Thyroid gland (tissue), 4 donors: ENCODE data around the gene HEXIM2. TPM values are rescaled to one million over a fixed set of nuclear protein-coding genes. Genes with fewer than 3 reads are reported as not detected.

Experiments used
- DNase-seq, 2 donors: peaks; one replicate each; pipeline ENCODE4 v3.0.0-alpha.2; 2019
- H3K27ac ChIP-seq, 3 donors: fragments of 200-600 bp; sonication (generic); 1 replicate in 2 of 3; 2 replicates in 1 of 3; pipeline ENCODE4 v1.5.1; 2016 to 2019; ENCODE audit warnings: mild to moderate bottlenecking in 1 of 3, moderate library complexity in 1 of 3
- H3K27me3 ChIP-seq: fragments of 200-600 bp; sonication (generic); one replicate; pipeline ENCODE4 v1.5.1; 2019
- H3K36me3 ChIP-seq, 2 donors: fragments of 200-600 bp; sonication (generic); one replicate each; pipeline ENCODE4 v1.5.1; 2016 to 2019
- H3K4me1 ChIP-seq, 2 donors: fragments of 200-600 bp; sonication (generic); one replicate each; pipeline ENCODE4 v1.5.1; 2017 to 2019
- H3K4me3 ChIP-seq, 3 donors: fragments of 200-600 bp; sonication (generic); replicated peaks in 1 of 3; 1 replicate in 2 of 3; 2 replicates in 1 of 3; pipeline ENCODE4 v1.5.1; 2016; ENCODE audit warnings: mild to moderate bottlenecking in 1 of 3
- H3K9me3 ChIP-seq: fragments of 200-600 bp; sonication (generic); one replicate; pipeline ENCODE4 v1.5.1; 2017
- POLR2A ChIP-seq, 2 donors: fragments of 450-650 bp; IDR thresholded peaks; one replicate each; pipeline ENCODE4 v1.6.1; 2017; ENCODE audit warnings: antibody characterized with exemption in 2 of 2, mild to moderate bottlenecking in 2 of 2, moderate library complexity in 1 of 2
- WGBS, 2 donors: methylation state at CpG; one replicate each; pipeline ENCODE4 v1.1.5; 2017; 5-methylcytosine and 5-hydroxymethylcytosine counted together
- intact Hi-C: fragments of 100-400 bp; cut with DNase I; formaldehyde crosslinking; loops from one replicate; pipeline ENCODE4 v1.15.1; 2023
- total RNA-seq, 4 donors: library from RNA; depleted of rRNA; stranded (reverse); fragments of >200 nt; gene quantifications; one replicate each; pipeline ENCODE4 v1.2.3, GENCODE V29; 2016
- TF ChIP-seq, protein P1 (sequence below), 6 experiments: fragments of 200-600 bp in 3 of 6; fragments of 450-650 bp in 3 of 6; sonication (generic) in 3 of 6; IDR thresholded peaks; one replicate each; pipeline ENCODE4 v1.5.1; 2016 to 2019; ENCODE audit warnings: antibody characterized with exemption in 6 of 6, mild to moderate bottlenecking in 2 of 6, inconsistent platforms in 1 of 6, moderate library complexity in 1 of 6

The HEXIM2 gene
- total RNA-seq, 4 donors from 2014 or later = 3.9 to 16.3 (median 10.0) TPM

DNA sequence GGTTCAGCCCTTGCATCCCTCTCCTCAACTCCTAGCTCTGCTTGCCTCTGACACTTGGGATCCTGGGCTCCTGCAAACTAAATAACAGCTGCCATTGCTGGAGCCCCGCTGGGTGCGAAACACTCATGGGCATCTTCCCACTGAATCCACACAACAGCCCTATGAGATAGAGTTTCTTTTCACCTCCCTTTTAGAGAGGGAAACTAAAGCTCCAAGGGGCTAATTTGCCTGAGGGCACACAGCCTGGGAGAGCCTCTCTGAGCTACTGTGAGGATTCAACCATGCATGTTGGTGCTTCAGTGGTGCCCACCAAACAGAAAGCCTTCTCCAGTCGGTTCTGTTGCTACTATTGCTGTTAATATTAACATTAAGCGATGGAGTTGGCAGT, 22.1 kb upstream of the HEXIM2 start:
- peaks cover 13 to 24% of the 10 kb centered on the region in 2 donors for H3K4me1 ChIP-seq
- DNase-seq = no peak
- H3K36me3 ChIP-seq = no peaks in the 10 kb centered on the region
- no peak overlapping the region for H3K4me3 ChIP-seq
- H3K9me3 ChIP-seq = no peaks in the 10 kb centered on the region
- intact Hi-C loops = loop anchor here (5.0 kb wide), 1 partner anchor 58 kb away; no protein-coding TSS in a partner anchor
- no peak overlapping the region for H3K27ac ChIP-seq
- H3K27me3 ChIP-seq = no peaks in the 10 kb centered on the region
- 82 to 83% methylated on average over 4 of the region's 4 CpGs for whole genome bisulfite sequencing, 2 donors
- TF ChIP-seq, protein P1, sequence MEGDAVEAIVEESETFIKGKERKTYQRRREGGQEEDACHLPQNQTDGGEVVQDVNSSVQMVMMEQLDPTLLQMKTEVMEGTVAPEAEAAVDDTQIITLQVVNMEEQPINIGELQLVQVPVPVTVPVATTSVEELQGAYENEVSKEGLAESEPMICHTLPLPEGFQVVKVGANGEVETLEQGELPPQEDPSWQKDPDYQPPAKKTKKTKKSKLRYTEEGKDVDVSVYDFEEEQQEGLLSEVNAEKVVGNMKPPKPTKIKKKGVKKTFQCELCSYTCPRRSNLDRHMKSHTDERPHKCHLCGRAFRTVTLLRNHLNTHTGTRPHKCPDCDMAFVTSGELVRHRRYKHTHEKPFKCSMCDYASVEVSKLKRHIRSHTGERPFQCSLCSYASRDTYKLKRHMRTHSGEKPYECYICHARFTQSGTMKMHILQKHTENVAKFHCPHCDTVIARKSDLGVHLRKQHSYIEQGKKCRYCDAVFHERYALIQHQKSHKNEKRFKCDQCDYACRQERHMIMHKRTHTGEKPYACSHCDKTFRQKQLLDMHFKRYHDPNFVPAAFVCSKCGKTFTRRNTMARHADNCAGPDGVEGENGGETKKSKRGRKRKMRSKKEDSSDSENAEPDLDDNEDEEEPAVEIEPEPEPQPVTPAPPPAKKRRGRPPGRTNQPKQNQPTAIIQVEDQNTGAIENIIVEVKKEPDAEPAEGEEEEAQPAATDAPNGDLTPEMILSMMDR (IDR thresholded peaks at IDR 0.05) = no peak
- TF ChIP-seq POLR2A (IDR thresholded peaks at IDR 0.05) = no peak

DNA sequence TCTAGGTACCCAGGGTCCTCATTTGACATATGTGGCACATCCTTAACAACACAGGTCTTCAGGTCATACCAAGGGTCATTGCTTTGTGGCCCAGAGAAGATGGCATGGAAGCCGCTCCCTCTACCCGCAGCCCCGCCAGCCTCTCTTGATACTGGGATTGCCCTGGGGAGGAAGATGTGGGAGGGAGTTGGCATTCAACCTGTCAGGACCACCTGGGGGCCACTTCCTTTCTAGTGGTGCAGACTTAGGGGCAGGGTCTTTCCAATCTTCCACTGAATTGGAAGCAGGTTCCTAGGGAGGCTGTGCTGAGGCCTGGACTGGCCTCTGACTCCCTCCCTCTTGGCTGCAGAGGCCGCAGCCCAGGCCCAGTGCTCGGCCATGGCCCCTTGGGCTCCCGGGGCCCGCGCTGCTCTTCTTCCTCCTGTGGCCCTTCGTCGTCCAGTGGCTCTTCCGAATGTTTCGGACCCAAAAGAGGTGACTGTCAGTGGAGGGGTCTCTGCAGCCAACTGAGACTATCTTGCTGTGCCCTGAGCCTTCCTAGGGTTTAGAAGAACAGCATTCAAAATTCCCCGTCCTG, 18.5 kb upstream of the HEXIM2 start:
- DNase-seq = no peak
- H3K27me3 ChIP-seq = no peaks in the 10 kb centered on the region
- H3K4me1 ChIP-seq = peaks cover 6 to 29% of the 10 kb centered on the region in 2 donors
- H3K4me3 ChIP-seq = no peak overlapping the region
- H3K36me3 ChIP-seq = no peaks in the 10 kb centered on the region
- no peaks in the 10 kb centered on the region for H3K9me3 ChIP-seq
- no peak for TF ChIP-seq POLR2A (IDR thresholded peaks at IDR 0.05)
- TF ChIP-seq, protein P1 (IDR thresholded peaks at IDR 0.05) = no peak
- intact Hi-C loops = loop anchor here (10.0 kb wide), 1 partner anchor 242 kb away; no protein-coding TSS in a partner anchor
- peak overlapping the region in 2 of 3 donors; percentile 86 to 88 for H3K27ac ChIP-seq
- 84 to 88% methylated on average over 13 of the region's 13 CpGs for WGBS, 2 donors

DNA sequence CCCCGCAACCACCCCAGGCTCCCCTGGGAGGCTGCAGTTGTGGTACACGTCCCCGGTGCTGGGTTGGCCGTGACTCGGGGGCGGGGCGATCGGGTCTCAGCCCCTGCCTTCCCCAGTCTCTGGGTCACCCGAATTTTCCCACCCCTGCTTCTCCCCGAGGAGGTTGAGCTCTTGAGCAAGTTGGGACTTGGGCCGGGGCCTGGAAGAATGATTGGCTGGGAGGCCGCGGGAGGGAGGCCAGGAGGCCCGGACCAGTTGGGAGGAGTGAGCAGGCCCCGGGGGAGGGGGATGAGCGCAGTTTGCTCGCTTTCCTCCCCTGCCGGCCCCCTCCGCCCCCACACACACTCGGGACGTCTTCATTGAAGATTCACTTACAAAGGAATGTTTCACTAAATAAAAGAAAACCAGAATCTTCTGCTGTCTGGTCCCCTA, 17.9 kb upstream of the HEXIM2 start:
- WGBS, 2 donors = 23 to 24% methylated on average over 4 to 18 of the region's 21 CpGs

DNA sequence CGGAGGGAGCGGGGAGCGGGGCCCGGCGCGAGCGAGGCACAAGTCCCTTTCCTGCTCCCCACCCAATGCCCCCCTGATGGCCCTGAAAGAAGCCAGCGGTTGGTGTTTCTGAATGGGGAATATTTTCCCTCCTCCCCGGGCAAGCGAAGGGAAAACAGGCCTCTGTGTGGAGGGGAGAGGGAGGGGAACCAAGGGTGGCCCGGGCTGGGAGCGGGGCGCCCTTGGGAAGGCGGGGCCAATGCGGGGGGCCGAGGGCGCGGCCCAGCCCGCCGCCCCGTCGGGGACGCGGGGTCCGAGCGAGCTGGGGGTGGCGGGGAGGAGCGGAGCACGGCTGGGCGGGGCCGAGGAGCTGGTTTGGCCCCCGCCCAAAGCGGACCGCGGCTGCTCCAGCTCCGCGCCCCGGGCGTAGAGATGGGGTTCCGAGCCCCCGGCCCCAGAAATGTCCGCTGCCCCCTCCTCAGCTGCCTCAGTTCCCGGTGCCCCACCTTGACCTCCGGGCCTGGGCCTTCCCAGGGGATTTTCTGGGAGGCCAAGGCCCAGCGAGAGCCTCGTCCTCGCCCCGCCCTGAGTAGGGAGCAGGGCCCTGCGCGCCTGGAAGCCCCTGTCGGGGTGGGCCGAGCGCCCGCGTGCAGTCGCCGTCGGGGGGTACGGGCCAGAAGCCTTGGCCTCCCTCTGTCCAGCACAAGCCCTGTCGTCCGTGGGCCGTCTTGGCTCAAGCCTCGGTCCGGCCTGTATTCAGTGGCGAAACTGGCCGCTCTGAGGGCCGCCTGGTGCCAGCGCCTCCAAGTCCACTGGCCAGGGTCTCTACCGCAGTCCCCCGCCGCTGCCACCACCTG, 17.3 kb upstream of the HEXIM2 start:
- Histone ChIP-seq H3K27ac (peak overlapping the region; percentile 79 to 88 (median 86)), H3K36me3 (no peaks in the 10 kb centered on the region), H3K4me1 (peaks cover 6 to 29% of the 10 kb centered on the region in 2 donors), H3K27me3 (no peaks in the 10 kb centered on the region), H3K4me3 (peak overlapping the region in 2 of 3 donors; percentile 27 to 37), H3K9me3 (no peaks in the 10 kb centered on the region)
- peak; percentile 29 to 34 for DNase-seq
- intact Hi-C loops = loop anchor here (10.0 kb wide), 1 partner anchor 240 kb away; no protein-coding TSS in a partner anchor
- 27 to 37% methylated on average over 11 to 14 of the region's 71 CpGs for WGBS, 2 donors
- TF ChIP-seq, protein P1 (IDR thresholded peaks at IDR 0.05) = no peak
- no peak for TF ChIP-seq POLR2A (IDR thresholded peaks at IDR 0.05)

More for the DNA sequence above, 17.9 kb upstream of the HEXIM2 start:
- peak overlapping the region in 2 of 3 donors; percentile 27 to 37 for H3K4me3 ChIP-seq
- TF ChIP-seq, protein P1 (IDR thresholded peaks at IDR 0.05) = peak in 1 of 6 experiments; percentile 3
- TF ChIP-seq POLR2A (IDR thresholded peaks at IDR 0.05) = no peak
- peaks cover 6 to 29% of the 10 kb centered on the region in 2 donors for H3K4me1 ChIP-seq
- intact Hi-C loops = loop anchor here (10.0 kb wide), 1 partner anchor 241 kb away; no protein-coding TSS in a partner anchor
- H3K27ac ChIP-seq = peak overlapping the region; percentile 79 to 88 (median 86)
- H3K27me3 ChIP-seq = no peaks in the 10 kb centered on the region
- no peaks in the 10 kb centered on the region for H3K9me3 ChIP-seq
- H3K36me3 ChIP-seq = no peaks in the 10 kb centered on the region
- peak; percentile 51 to 52 for DNase-seq
